HG02870 (cell line): ENCODE data around the gene NTPCR.
"Not testable (repeated sequence)": the region's sequence is repeated elsewhere in the genome, so short reads cannot be mapped to it uniquely, and the experiment has no call there.

Experiments used
- ATAC-seq: cut with Tn5 transposase; IDR thresholded peaks from one replicate; pipeline ENCODE4 v1.9.1; 2021; ENCODE audit warnings: mild to moderate bottlenecking, moderate library complexity; ENCODE audit not compliant: unreplicated experiment

NTPCR gene

GRCh38 chr1:232983375-232983774 lies 33.0 kb downstream of the NTPCR start:
- ATAC-seq = no peak

- ATAC-seq = no peak
Observed at GRCh38 chr1:232983817-232984567, 33.6 kb downstream of the NTPCR start.

DNA sequence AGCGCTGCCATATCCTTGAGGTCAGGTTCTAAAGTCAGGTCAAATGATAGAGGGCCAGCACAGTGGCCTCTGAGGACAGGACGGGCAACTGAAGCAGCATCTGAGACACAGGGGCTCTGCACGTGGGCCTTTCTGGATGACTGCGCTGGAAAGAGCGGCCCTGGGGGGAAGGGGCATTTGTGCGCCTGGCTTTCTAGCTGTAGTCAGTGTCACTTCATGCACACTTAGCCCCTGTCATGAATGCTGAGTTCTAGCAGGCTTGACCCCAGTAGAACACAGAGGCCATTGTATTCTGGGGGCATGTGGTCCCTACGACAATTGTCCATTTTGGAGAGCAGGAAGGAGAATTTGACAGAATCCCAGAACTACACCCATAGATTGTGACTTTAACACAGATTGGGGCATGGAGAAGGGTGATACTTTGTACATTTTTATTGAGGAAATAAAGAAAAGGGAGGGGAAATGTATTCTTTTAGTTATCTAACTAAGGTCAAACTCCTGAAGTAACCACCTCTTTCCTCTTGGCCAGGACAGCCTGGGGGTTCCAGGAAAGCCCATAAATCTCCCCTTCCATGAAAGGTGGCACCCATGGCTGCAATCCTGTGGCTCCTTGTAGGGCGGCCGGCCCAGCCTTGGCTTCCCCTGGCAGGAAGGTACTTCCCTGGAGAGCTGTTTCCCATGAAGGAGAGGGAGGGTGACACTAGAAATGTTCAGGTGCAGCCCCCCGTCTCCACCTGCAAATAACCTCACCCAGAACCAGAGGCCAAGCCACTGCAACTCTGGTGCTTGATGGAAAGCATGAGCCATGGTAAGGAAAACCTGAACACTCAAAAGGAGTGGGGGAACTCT lies 34.4 kb downstream of the NTPCR start:
- ATAC-seq = no peak

GRCh38 chr1:232985882-232986526 lies 35.6 kb downstream of the NTPCR start:
- no peak for ATAC-seq

GRCh38 chr1:232986527-232986922 lies 36.1 kb downstream of the NTPCR start:
- ATAC-seq = no peak

- no peak for ATAC-seq
Observed at GRCh38 chr1:232987046-232987773, 36.8 kb downstream of the NTPCR start.

DNA sequence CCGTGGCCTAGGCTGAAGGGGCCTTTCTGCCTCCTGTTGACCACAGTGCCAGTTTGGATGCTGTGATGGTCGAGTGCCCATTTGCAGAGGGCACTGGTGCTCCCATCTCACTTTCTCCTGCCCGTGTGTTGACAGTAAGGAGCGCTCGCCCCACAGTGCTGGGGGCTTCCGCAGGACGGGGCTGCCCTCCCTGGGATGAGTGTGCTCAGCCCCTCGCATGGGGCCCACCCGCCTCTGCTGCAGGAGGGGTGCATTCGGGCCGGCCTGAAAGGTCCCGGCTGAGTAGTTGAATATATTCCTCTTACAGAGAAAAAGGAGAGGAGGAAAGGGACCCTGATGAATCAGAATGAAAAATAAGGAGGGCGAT lies 37.3 kb downstream of the NTPCR start:
- ATAC-seq = no peak

- ATAC-seq = no peak
Observed at GRCh38 chr1:232988572-232989040, 38.2 kb downstream of the NTPCR start.

GRCh38 chr1:232990176-232991128 lies 40.0 kb downstream of the NTPCR start:
- no peak for ATAC-seq

DNA sequence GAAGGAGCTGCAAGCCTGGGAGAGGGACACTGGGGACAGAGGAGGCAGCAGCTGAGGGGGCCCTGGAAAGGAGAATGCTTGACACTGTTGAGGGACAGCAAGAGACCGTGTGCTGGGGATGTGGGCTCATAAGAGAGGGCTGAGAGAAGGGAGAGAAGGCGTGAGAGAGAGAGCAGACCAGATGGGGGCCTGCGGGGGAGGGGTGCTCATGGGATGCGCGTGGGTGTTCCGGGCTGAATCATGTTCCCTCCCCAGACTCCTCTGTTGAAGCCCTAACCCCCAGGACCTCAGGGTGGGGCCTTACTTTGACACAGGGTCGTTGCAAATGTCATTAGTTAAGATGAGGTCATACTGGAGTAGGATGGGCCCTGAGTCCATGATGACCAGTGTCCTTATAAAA lies 40.8 kb downstream of the NTPCR start:
- no peak for ATAC-seq

- ATAC-seq = no peak
Observed at GRCh38 chr1:232992227-232992626, 41.8 kb downstream of the NTPCR start.

GRCh38 chr1:232993555-232993954 lies 43.1 kb downstream of the NTPCR start:
- no peak for ATAC-seq

DNA sequence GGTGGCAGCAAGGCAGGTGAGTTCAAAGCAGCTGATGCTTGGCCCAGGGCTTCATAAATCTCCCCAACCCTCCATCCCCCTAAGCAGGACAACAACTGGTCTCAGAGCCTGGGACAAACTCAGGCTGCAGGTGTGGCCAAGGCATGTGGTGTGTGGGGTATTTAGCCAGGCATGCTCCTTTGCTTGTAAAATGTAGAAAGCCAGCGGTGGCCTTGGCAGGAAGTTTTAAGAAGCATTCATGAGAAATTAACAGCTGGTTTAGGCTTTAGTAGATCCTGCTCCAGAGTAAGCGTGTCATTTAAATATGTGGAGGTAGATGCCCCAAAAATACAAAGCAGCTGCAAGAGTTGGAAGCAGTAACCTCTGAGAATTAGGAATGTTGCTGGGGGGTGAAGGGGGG lies 44.8 kb downstream of the NTPCR start:
- no peak for ATAC-seq

DNA sequence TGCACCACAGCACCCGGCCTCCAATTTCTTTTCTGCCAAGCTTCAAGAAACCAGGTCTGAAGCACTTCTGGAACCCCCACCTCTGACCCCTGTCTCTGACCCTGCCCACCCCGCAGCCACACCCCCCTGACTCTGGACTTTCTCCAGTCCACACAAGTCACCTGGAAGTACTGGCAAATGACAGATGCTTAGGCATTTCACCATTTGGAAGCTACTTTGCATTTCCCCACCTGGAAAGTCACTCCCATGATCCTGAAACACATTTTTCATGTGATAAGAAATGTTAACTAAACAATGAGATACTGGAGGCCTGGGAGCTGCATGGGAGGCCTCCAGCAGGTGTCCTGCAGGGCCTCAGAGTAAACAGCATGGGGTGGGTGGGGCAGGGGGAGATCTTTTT lies 45.7 kb downstream of the NTPCR start:
- no peak for ATAC-seq

GRCh38 chr1:232998138-232998537 lies 47.7 kb downstream of the NTPCR start:
- no peak for ATAC-seq

GRCh38 chr1:232998646-232999045 lies 48.2 kb downstream of the NTPCR start:
- ATAC-seq = no peak

GRCh38 chr1:232999956-233000625 lies 49.7 kb downstream of the NTPCR start:
- ATAC-seq = no peak

GRCh38 chr1:233003638-233004037 lies 53.2 kb downstream of the NTPCR start:
- not testable (repeated sequence) for ATAC-seq

DNA sequence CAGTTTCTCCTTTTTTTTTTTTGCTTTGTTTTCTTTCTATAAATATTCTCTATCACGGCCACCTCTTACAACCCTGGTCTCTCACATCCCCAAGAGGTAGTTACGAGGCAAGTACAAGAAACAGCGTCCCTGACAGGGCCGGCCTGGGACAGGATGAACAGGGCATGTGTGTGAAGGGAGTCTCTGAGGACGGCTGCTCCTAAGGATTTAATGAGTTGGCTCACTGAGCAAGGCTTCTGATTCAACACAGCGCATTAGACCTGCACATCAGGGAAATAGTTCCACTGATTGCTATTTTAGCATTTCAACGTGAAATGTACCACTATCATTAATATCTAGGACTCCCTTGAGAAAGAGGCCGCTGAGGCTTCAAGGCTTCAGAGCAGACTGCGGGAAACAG lies 54.0 kb downstream of the NTPCR start:
- no peak for ATAC-seq
